Panc1 (cell line): Measurements from ENCODE around the gene ACOX3. TPM values are rescaled to one million over a fixed set of nuclear protein-coding genes. Genes with fewer than 3 reads are reported as not detected.

ENCODE experiments used
- ATAC-seq: fragments of 200-7000 bp; cut with Tn5 transposase; 2 replicates; pipeline ENCODE4 v1.9.1; 2020; ENCODE audit warnings: mild to moderate bottlenecking, moderate library complexity
- BruUV-seq: library from RNA; stranded (reverse); fragments of 400-500 nt; replicated peaks from 2 replicates; lab custom pipeline; 2021; lab: Mats Ljungman, UMichigan
- CTCF ChIA-PET: fragments of 300-600 bp; sonication (Branson Sonifier 250); formaldehyde crosslinking; loops from one replicate; lab custom pipeline; 2022; ENCODE audit warnings: antibody characterized with exemption; lab: Charles Lee
- POLR2A ChIA-PET: fragments of 300-600 bp; sonication (Branson Sonifier 250); formaldehyde crosslinking; loops from one replicate; lab custom pipeline; 2022; ENCODE audit warnings: antibody characterized with exemption; lab: Charles Lee
- DNase-seq: peaks from one replicate; pipeline ENCODE4 v3.0.0-alpha.2; 2010; ENCODE audit warnings: low read depth, low spot score
- H3K27ac ChIP-seq: 2 replicates; pipeline ENCODE4 v1.5.1; 2011; ENCODE audit warnings: mild to moderate bottlenecking, low read length, inconsistent platforms
- H3K27me3 ChIP-seq: fragments of 200-500 bp; sonication (Bioruptor generic); 2 replicates; pipeline ENCODE4 v1.6.0; 2014; ENCODE audit warnings: low read length, inconsistent platforms; ENCODE audit not compliant: control insufficient read depth, insufficient read depth
- H3K36me3 ChIP-seq: fragments of 200-500 bp; sonication (Bioruptor generic); 2 replicates; pipeline ENCODE4 v1.5.1; 2014; ENCODE audit warnings: inconsistent platforms, mild to moderate bottlenecking, low read length, moderate library complexity; ENCODE audit not compliant: control insufficient read depth, insufficient read depth
- H3K4me1 ChIP-seq: 2 replicates; pipeline ENCODE4 v1.5.1; 2011; ENCODE audit warnings: inconsistent platforms, mild to moderate bottlenecking, low read length, moderate library complexity; ENCODE audit not compliant: control insufficient read depth, insufficient read depth
- H3K4me3 ChIP-seq, 2 experiments: 2 replicates each; pipeline ENCODE4 v1.5.1; 2011 to 2012; ENCODE audit warnings: low read depth in 2 of 2, low read length in 2 of 2, mild to moderate bottlenecking in 2 of 2, inconsistent platforms in 1 of 2, moderate library complexity in 1 of 2
- H3K9me3 ChIP-seq: fragments of 200-500 bp; sonication (Bioruptor generic); 2 replicates; pipeline ENCODE4 v1.5.1; 2014; ENCODE audit warnings: low read depth, mild to moderate bottlenecking, inconsistent platforms, low read length, moderate library complexity; ENCODE audit not compliant: control insufficient read depth, insufficient read depth
- POLR2AphosphoS5 ChIP-seq: IDR thresholded peaks from 2 replicates; pipeline ENCODE4 v1.6.1; 2012; ENCODE audit warnings: mild to moderate bottlenecking, low read depth, low read length, moderate library complexity
- REST ChIP-seq, 2 experiments: IDR thresholded peaks; 2 replicates each; pipeline ENCODE4 v1.6.1; 2011 to 2012; ENCODE audit warnings: low read depth in 2 of 2, control low read depth in 1 of 2, low read length in 1 of 2, mild to moderate bottlenecking in 1 of 2, moderate library complexity in 1 of 2; ENCODE audit not compliant: insufficient read depth in 1 of 2
- SIN3A ChIP-seq: IDR thresholded peaks from 2 replicates; pipeline ENCODE4 v1.6.1; 2012; ENCODE audit warnings: low read depth, mild to moderate bottlenecking, low read length, moderate library complexity, borderline replicate concordance; ENCODE audit not compliant: insufficient read depth
- TCF7L2 ChIP-seq: IDR thresholded peaks from 2 replicates; pipeline ENCODE4 v1.6.1; 2011; ENCODE audit warnings: mild to moderate bottlenecking, low read depth, low read length, inconsistent platforms
- in situ Hi-C: cut with HindIII; loops from 2 replicates; pipeline ENCODE4 v1.10.0; 2016; ENCODE audit warnings: low sequenced_read_pairs, low pct_unique_long_range_greater_than_20kb
- intact Hi-C: fragments of 100-400 bp; cut with micrococcal nuclease; formaldehyde crosslinking; loops from one replicate; pipeline ENCODE4 v1.10.0; 2022; ENCODE audit not compliant: unreplicated experiment
- total RNA-seq: library from RNA; stranded (reverse); gene quantifications from one replicate; pipeline ENCODE4 v1.2.1, GENCODE V29; 2021; ENCODE audit not compliant: unreplicated experiment
- TF ChIP-seq, protein P1 (sequence below): fragments of 450-650 bp; IDR thresholded peaks from 2 replicates; pipeline ENCODE4 v1.5.1; 2017; ENCODE audit warnings: mild to moderate bottlenecking

The ACOX3 gene
- total RNA-seq, 1 experiment from 2014 or later: 15.4 TPM

GRCh38 chr4:8343262-8343966 is 97.1 kb downstream of the ACOX3 start:
- TF ChIP-seq, protein P1, sequence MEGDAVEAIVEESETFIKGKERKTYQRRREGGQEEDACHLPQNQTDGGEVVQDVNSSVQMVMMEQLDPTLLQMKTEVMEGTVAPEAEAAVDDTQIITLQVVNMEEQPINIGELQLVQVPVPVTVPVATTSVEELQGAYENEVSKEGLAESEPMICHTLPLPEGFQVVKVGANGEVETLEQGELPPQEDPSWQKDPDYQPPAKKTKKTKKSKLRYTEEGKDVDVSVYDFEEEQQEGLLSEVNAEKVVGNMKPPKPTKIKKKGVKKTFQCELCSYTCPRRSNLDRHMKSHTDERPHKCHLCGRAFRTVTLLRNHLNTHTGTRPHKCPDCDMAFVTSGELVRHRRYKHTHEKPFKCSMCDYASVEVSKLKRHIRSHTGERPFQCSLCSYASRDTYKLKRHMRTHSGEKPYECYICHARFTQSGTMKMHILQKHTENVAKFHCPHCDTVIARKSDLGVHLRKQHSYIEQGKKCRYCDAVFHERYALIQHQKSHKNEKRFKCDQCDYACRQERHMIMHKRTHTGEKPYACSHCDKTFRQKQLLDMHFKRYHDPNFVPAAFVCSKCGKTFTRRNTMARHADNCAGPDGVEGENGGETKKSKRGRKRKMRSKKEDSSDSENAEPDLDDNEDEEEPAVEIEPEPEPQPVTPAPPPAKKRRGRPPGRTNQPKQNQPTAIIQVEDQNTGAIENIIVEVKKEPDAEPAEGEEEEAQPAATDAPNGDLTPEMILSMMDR: no peak
- TF ChIP-seq POLR2AphosphoS5: no peak
- ATAC-seq: no peak
- no peak overlapping the region for H3K27ac ChIP-seq
- no TSS peak for BruUV-seq
- no peaks in the 10 kb centered on the region for H3K4me1 ChIP-seq
- intact Hi-C loops: no loop called here
- POLR2A ChIA-PET: no interaction called here
- DNase-seq: no peak
- CTCF ChIA-PET: no interaction called here
- H3K27me3 ChIP-seq: no peaks in the 10 kb centered on the region
- no peaks in the 10 kb centered on the region for H3K36me3 ChIP-seq
- H3K4me3 ChIP-seq: no peak overlapping the region
- H3K9me3 ChIP-seq: no peaks in the 10 kb centered on the region
- in situ Hi-C loops: no loop called here

DNA sequence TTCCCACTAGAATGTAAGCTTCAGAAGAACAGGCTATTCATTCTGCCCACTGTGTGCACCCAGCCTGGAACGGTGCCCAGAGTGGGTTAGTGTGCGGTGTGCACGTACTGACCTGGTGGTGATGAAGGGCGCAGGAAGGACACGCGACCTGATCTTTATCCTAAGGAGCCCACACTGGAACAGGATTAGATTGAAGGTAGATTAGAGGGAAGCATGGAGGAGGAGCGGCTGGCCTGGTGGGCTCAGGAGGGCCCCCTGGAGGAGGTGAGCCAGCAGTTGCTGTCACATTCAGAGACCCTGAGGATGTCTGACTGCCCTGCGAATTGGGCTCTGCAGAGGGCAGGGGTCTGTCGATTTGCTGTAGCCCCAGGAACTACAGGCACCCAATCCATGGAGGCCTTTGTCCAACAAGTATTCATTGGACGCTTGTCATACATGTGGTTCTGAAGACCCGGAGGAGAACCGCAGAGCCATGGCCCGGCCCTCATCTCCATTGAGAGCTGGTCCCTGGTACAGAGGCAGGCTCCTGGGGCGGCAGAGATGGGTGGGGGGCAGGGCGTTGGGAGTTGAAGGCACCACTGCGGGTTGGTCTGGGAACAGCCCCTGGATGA is 97.8 kb downstream of the ACOX3 start:
- no peak overlapping the region for H3K27ac ChIP-seq
- in situ Hi-C loops: no loop called here
- H3K9me3 ChIP-seq: no peaks in the 10 kb centered on the region
- ATAC-seq: no peak
- no peak for DNase-seq
- no peak overlapping the region for H3K4me3 ChIP-seq
- intact Hi-C loops: no loop called here
- H3K36me3 ChIP-seq: no peaks in the 10 kb centered on the region
- TF ChIP-seq, protein P1: no peak; the same call in 1 of the 2 replicates
- no peak for TF ChIP-seq SIN3A
- TF ChIP-seq POLR2AphosphoS5: no peak
- no peak for TF ChIP-seq REST (IDR thresholded peaks at IDR 0.05; ENCODE audit: insufficient read depth in 1 of 2, low read depth in 2 of 2, low read length in 1 of 2)
- no peak for TF ChIP-seq TCF7L2
- ChIA-PET CTCF (no interaction called here), POLR2A (no interaction called here)
- BruUV-seq: no TSS peak
- H3K27me3 ChIP-seq: no peaks in the 10 kb centered on the region
- no peaks in the 10 kb centered on the region for H3K4me1 ChIP-seq
